DND-41 (cell line): ENCODE data around the gene SLC25A42.
"Not testable (repeated sequence)": the region's sequence is repeated elsewhere in the genome, so short reads cannot be mapped to it uniquely, and the experiment has no call there.

Source experiments
- ATAC-seq: fragments of 200-7000 bp; cut with Tn5 transposase; 3 replicates; pipeline ENCODE4 v1.9.1; 2021; ENCODE audit warnings: low read depth; ENCODE audit not compliant: insufficient read depth
- DNase-seq: peaks from one replicate; pipeline ENCODE4 v3.0.0-alpha.2; 2020
- H2AFZ ChIP-seq: 2 replicates; pipeline ENCODE4 v1.6.0; 2012; ENCODE audit warnings: low read depth, low read length
- H3K27ac ChIP-seq: 2 replicates; pipeline ENCODE4 v1.5.1; 2012; ENCODE audit warnings: low read length, inconsistent platforms
- H3K27me3 ChIP-seq: fragments of 200-600 bp; sonication (generic); 2 replicates; pipeline ENCODE4 v1.6.0; 2012; ENCODE audit warnings: low read length, mild to moderate bottlenecking, inconsistent platforms; ENCODE audit not compliant: insufficient read depth, poor library complexity
- H3K36me3 ChIP-seq: 2 replicates; pipeline ENCODE4 v1.5.1; 2012; ENCODE audit warnings: low read length, inconsistent platforms; ENCODE audit not compliant: insufficient read depth
- H3K4me1 ChIP-seq: 2 replicates; pipeline ENCODE4 v1.5.1; 2012; ENCODE audit warnings: mild to moderate bottlenecking, low read length; ENCODE audit not compliant: insufficient read depth
- H3K4me2 ChIP-seq: 2 replicates; pipeline ENCODE4 v1.6.0; 2012; ENCODE audit warnings: mild to moderate bottlenecking, moderate library complexity, low read length, inconsistent platforms; ENCODE audit not compliant: insufficient read depth
- H3K4me3 ChIP-seq, 2 experiments: fragments of 200-600 bp in 1 of 2; shearing (Covaris generic) in 1 of 2; 2 replicates each; pipeline ENCODE4 v1.5.1; 2012 to 2016; ENCODE audit warnings: inconsistent platforms in 2 of 2, low read length in 2 of 2, mild to moderate bottlenecking in 2 of 2, low read depth in 1 of 2, moderate library complexity in 1 of 2
- H3K79me2 ChIP-seq: 2 replicates; pipeline ENCODE4 v1.6.0; 2012; ENCODE audit warnings: low read length, inconsistent platforms; ENCODE audit not compliant: insufficient read depth
- H3K9ac ChIP-seq: 2 replicates; pipeline ENCODE4 v1.6.0; 2012; ENCODE audit warnings: low read depth, mild to moderate bottlenecking, inconsistent platforms, low read length, moderate library complexity
- H3K9me3 ChIP-seq: 2 replicates; pipeline ENCODE4 v1.5.1; 2012; ENCODE audit warnings: low read length, moderate library complexity, mild to moderate bottlenecking, inconsistent platforms; ENCODE audit not compliant: insufficient read depth, severe bottlenecking
- H4K20me1 ChIP-seq: 2 replicates; pipeline ENCODE4 v1.6.0; 2012; ENCODE audit warnings: low read length; ENCODE audit not compliant: insufficient read depth
- EZH2 ChIP-seq: IDR thresholded peaks from 3 replicates; pipeline ENCODE4 v1.6.1; 2012; ENCODE audit warnings: borderline replicate concordance, low read depth, mild to moderate bottlenecking, moderate library complexity, low read length, inconsistent platforms; ENCODE audit not compliant: severe bottlenecking
- TF ChIP-seq, protein P1 (sequence below): IDR thresholded peaks from 2 replicates; pipeline ENCODE4 v1.5.1; 2012; ENCODE audit warnings: borderline replicate concordance, low read length, moderate library complexity, mild to moderate bottlenecking; ENCODE audit not compliant: poor library complexity, severe bottlenecking; ENCODE audit errors: extremely low read depth

SLC25A42 gene

DNA sequence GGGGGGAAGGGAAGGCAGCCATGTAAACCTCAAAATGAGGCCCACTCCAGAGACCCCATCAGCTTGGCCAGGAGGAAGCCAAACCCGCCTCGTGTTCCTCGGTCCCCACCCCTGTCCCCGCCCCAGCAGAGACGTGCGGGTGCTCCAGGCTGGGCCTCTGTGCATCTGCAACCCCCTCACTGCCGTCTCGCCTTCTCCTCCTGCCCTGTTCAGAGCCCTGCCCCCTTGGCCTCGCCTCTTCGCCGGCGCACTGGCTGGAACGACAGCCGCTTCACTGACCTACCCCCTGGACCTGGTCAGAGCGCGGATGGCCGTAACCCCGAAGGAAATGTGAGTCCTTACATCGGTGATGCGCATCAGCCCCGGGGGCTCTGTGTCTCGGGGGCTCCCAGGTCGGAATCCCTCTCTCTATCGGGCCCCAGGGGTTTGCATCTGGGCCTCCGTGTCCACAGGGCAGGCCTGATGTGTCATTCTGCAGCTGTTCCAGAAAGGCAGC is 42.3 kb downstream of the SLC25A42 start:
- ATAC-seq: no peak
- H3K9ac ChIP-seq: no peak overlapping the region
- no peak overlapping the region for H3K4me2 ChIP-seq

DNA sequence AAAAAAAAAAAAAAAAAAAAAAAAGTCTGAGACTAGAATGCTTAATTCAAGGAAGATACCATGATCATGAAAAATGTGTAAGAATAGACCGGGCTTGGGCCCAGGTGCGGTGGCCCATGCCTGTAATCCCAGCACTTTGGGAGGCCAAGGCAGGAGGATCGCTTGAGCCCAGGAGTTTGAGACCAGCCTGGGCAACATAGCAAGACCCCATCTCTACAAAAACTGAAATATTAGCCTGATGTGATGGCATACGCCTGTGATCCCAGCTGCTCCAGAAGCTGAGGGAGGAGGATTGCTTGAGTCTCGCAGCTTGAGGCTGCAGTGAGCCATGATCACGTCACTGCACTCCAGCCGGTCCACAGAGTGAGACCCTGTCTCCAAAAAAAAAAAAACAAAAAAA is 43.1 kb downstream of the SLC25A42 start:
- not testable (repeated sequence) for H3K9ac ChIP-seq, H3K36me3 ChIP-seq, H3K4me3 ChIP-seq, H3K27ac ChIP-seq, H3K9me3 ChIP-seq, H3K4me2 ChIP-seq, H4K20me1 ChIP-seq, H2AFZ ChIP-seq, H3K27me3 ChIP-seq, ATAC-seq, H3K4me1 ChIP-seq, DNase-seq, H3K79me2 ChIP-seq

More for the DNA sequence above, 42.3 kb downstream of the SLC25A42 start:
- no peaks in the 10 kb centered on the region for H3K79me2 ChIP-seq
- no peaks in the 10 kb centered on the region for H3K9me3 ChIP-seq
- no peak overlapping the region for H2AFZ ChIP-seq
- H3K36me3 ChIP-seq: peaks cover 9% of the 10 kb centered on the region; the same call in 1 of the 2 replicates
- TF ChIP-seq, protein P1, sequence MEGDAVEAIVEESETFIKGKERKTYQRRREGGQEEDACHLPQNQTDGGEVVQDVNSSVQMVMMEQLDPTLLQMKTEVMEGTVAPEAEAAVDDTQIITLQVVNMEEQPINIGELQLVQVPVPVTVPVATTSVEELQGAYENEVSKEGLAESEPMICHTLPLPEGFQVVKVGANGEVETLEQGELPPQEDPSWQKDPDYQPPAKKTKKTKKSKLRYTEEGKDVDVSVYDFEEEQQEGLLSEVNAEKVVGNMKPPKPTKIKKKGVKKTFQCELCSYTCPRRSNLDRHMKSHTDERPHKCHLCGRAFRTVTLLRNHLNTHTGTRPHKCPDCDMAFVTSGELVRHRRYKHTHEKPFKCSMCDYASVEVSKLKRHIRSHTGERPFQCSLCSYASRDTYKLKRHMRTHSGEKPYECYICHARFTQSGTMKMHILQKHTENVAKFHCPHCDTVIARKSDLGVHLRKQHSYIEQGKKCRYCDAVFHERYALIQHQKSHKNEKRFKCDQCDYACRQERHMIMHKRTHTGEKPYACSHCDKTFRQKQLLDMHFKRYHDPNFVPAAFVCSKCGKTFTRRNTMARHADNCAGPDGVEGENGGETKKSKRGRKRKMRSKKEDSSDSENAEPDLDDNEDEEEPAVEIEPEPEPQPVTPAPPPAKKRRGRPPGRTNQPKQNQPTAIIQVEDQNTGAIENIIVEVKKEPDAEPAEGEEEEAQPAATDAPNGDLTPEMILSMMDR: no peak
- TF ChIP-seq EZH2: no peak
- no peak for DNase-seq
- H3K27me3 ChIP-seq: no peaks in the 10 kb centered on the region
- peaks cover 3% of the 10 kb centered on the region; the same call in 1 of the 2 replicates for H4K20me1 ChIP-seq
- no peak overlapping the region for H3K4me3 ChIP-seq
- H3K4me1 ChIP-seq: no peaks in the 10 kb centered on the region
- H3K27ac ChIP-seq: no peak overlapping the region

DNA sequence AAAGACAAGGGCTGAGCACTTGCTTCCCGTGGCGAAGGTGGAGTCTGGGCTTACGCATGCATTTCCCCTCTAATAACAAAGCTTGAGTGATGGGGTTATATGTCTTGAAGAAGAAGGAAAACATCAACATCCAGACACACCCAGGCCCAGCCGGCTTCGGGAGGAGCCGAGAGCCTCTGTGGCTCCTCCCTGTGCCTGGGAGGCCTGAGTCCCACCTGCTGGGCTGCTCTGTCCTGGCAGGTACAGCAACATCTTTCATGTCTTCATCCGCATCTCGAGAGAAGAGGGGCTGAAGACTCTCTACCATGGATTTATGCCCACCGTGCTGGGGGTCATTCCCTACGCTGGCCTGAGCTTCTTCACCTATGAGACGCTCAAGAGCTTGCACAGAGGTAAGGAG is 43.9 kb downstream of the SLC25A42 start:
- no peaks in the 10 kb centered on the region for H3K4me1 ChIP-seq
- DNase-seq (no peak), ATAC-seq (no peak)
- no peak overlapping the region for H3K27ac ChIP-seq
- H2AFZ ChIP-seq: no peak overlapping the region
- no peak overlapping the region for H3K4me2 ChIP-seq
- TF ChIP-seq, protein P1: no peak
- TF ChIP-seq EZH2: no peak
- no peaks in the 10 kb centered on the region for H3K27me3 ChIP-seq
- H3K36me3 ChIP-seq: peaks cover 3% of the 10 kb centered on the region; the same call in 1 of the 2 replicates
- no peak overlapping the region for H3K9ac ChIP-seq
- H3K79me2 ChIP-seq: no peaks in the 10 kb centered on the region
- H3K4me3 ChIP-seq: no peak overlapping the region
- no peaks in the 10 kb centered on the region for H3K9me3 ChIP-seq
- H4K20me1 ChIP-seq: no peaks in the 10 kb centered on the region

DNA sequence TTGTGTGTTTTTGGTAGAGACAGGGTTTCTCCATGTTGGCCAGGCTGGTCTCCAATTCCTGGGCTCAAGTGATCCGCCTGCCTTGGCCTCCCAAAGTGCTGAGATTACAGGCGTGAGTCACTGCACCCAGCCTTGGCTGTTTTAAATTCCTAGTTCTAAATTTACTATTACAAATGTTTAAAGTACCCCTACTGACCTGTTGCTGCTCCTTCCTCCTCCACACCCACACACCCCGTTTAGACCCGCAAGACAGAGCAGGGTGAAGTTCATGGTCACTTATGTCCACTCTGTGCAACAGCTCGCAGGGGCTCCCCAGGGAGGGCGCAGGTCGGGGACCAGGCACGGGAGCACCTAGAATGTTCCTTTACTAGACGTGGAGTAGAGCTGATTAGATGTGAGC is 45.8 kb downstream of the SLC25A42 start:
- TF ChIP-seq, protein P1: no peak
- no peak overlapping the region for H3K27ac ChIP-seq
- no peaks in the 10 kb centered on the region for H3K79me2 ChIP-seq
- DNase-seq (no peak), ATAC-seq (no peak)
- no peaks in the 10 kb centered on the region for H4K20me1 ChIP-seq
- H3K36me3 ChIP-seq: peaks cover 3% of the 10 kb centered on the region; the same call in 1 of the 2 replicates
- H2AFZ ChIP-seq: no peak overlapping the region
- no peaks in the 10 kb centered on the region for H3K27me3 ChIP-seq
- H3K4me2 ChIP-seq: no peak overlapping the region
- no peaks in the 10 kb centered on the region for H3K9me3 ChIP-seq
- H3K4me1 ChIP-seq: no peaks in the 10 kb centered on the region
- H3K9ac ChIP-seq: no peak overlapping the region
- H3K4me3 ChIP-seq: no peak overlapping the region
